ENCODE results near the gene OCA2. TPM values are rescaled to one million over a fixed set of nuclear protein-coding genes. Genes with fewer than 3 reads are reported as not detected.

The OCA2 gene
- total and polyA plus RNA-seq, 2 donors = 0.30 to 3.0 TPM

GRCh38 chr15:27990521-27991515, 108.3 kb downstream of the OCA2 start:
- Histone ChIP-seq H3K4me3 (ENCODE audit: low read depth, low read length) (no peak overlapping the region), H3K4me1 (ENCODE audit: insufficient read depth) (no peaks in the 10 kb centered on the region), H3K27ac (ENCODE audit: low read depth) (no peak overlapping the region), H3K36me3 (ENCODE audit: insufficient read depth) (no peaks in the 10 kb centered on the region)
- peak; percentile 20 for DNase-seq (ENCODE audit: extremely low spot score)
- WGBS = 55% methylated on average over 16 of the region's 16 CpGs

GRCh38 chr15:27989838-27990237, 109.3 kb downstream of the OCA2 start:
- Histone ChIP-seq H3K4me3 (ENCODE audit: low read depth, low read length) (no peak overlapping the region), H3K4me1 (ENCODE audit: insufficient read depth) (no peaks in the 10 kb centered on the region), H3K27ac (ENCODE audit: low read depth) (no peak overlapping the region), H3K36me3 (ENCODE audit: insufficient read depth) (no peaks in the 10 kb centered on the region)
- DNase-seq (ENCODE audit: extremely low spot score) = no peak
- 93% methylated on average over 4 of the region's 4 CpGs for WGBS

GRCh38 chr15:27989427-27989826, 109.7 kb downstream of the OCA2 start:
- Histone ChIP-seq H3K4me1 (ENCODE audit: insufficient read depth) (no peaks in the 10 kb centered on the region), H3K36me3 (ENCODE audit: insufficient read depth) (no peaks in the 10 kb centered on the region), H3K27ac (ENCODE audit: low read depth) (no peak overlapping the region), H3K4me3 (ENCODE audit: low read depth, low read length) (no peak overlapping the region)
- no peak for DNase-seq (ENCODE audit: extremely low spot score)
- WGBS = 91% methylated on average over 13 of the region's 13 CpGs

GRCh38 chr15:27985099-27985498, 114.0 kb downstream of the OCA2 start:
- no peak overlapping the region for H3K4me3 ChIP-seq (ENCODE audit: low read depth, low read length)
- H3K4me1 ChIP-seq (ENCODE audit: insufficient read depth) = no peaks in the 10 kb centered on the region
- 87% methylated on average over 13 of the region's 13 CpGs for WGBS
- H3K36me3 ChIP-seq (ENCODE audit: insufficient read depth) = no peaks in the 10 kb centered on the region
- no peak for DNase-seq (ENCODE audit: extremely low spot score)
- H3K27ac ChIP-seq (ENCODE audit: low read depth) = no peak overlapping the region

GRCh38 chr15:27983496-27983895, 115.6 kb downstream of the OCA2 start:
- 95% methylated on average over 9 of the region's 9 CpGs for WGBS
- Histone ChIP-seq H3K27ac (ENCODE audit: low read depth) (no peak overlapping the region), H3K4me3 (ENCODE audit: low read depth, low read length) (no peak overlapping the region), H3K4me1 (ENCODE audit: insufficient read depth) (no peaks in the 10 kb centered on the region), H3K36me3 (ENCODE audit: insufficient read depth) (no peaks in the 10 kb centered on the region)
- DNase-seq (ENCODE audit: extremely low spot score) = no peak

GRCh38 chr15:27977696-27978095, 121.4 kb downstream of the OCA2 start:
- Histone ChIP-seq H3K4me3 (ENCODE audit: low read depth, low read length) (no peak overlapping the region), H3K4me1 (ENCODE audit: insufficient read depth) (no peaks in the 10 kb centered on the region), H3K36me3 (ENCODE audit: insufficient read depth) (no peaks in the 10 kb centered on the region), H3K27ac (ENCODE audit: low read depth) (no peak overlapping the region)
- 73% methylated on average over 4 of the region's 4 CpGs for WGBS
- no peak for DNase-seq (ENCODE audit: extremely low spot score)

- no peak overlapping the region for H3K4me3 ChIP-seq (ENCODE audit: low read depth, low read length)
- H3K4me1 ChIP-seq (ENCODE audit: insufficient read depth) = no peaks in the 10 kb centered on the region
- H3K36me3 ChIP-seq (ENCODE audit: insufficient read depth) = no peaks in the 10 kb centered on the region
- DNase-seq (ENCODE audit: extremely low spot score) = no peak
- H3K27ac ChIP-seq (ENCODE audit: low read depth) = no peak overlapping the region
Measured at GRCh38 chr15:27973886-27974285, 125.2 kb downstream of the OCA2 start.

- Histone ChIP-seq H3K4me3 (ENCODE audit: low read depth, low read length) (no peak overlapping the region), H3K27ac (ENCODE audit: low read depth) (no peak overlapping the region), H3K4me1 (ENCODE audit: insufficient read depth) (no peaks in the 10 kb centered on the region), H3K36me3 (ENCODE audit: insufficient read depth) (no peaks in the 10 kb centered on the region)
- 90% methylated on average over 24 of the region's 24 CpGs for WGBS
- no peak for DNase-seq (ENCODE audit: extremely low spot score)
Measured at GRCh38 chr15:27970661-27971392, 128.3 kb downstream of the OCA2 start.

GRCh38 chr15:27967541-27967940, 131.6 kb downstream of the OCA2 start:
- WGBS = 87% methylated on average over 13 of the region's 13 CpGs
- Histone ChIP-seq H3K4me3 (ENCODE audit: low read depth, low read length) (no peak overlapping the region), H3K36me3 (ENCODE audit: insufficient read depth) (no peaks in the 10 kb centered on the region), H3K4me1 (ENCODE audit: insufficient read depth) (no peaks in the 10 kb centered on the region), H3K27ac (ENCODE audit: low read depth) (no peak overlapping the region)
- no peak for DNase-seq (ENCODE audit: extremely low spot score)

GRCh38 chr15:27965546-27965945, 133.6 kb downstream of the OCA2 start:
- whole genome bisulfite sequencing = 87% methylated on average over 6 of the region's 6 CpGs
- Histone ChIP-seq H3K4me1 (ENCODE audit: insufficient read depth) (no peaks in the 10 kb centered on the region), H3K36me3 (ENCODE audit: insufficient read depth) (no peaks in the 10 kb centered on the region), H3K27ac (ENCODE audit: low read depth) (no peak overlapping the region), H3K4me3 (ENCODE audit: low read depth, low read length) (no peak overlapping the region)
- no peak for DNase-seq (ENCODE audit: extremely low spot score)

- no peaks in the 10 kb centered on the region for H3K4me1 ChIP-seq (ENCODE audit: insufficient read depth)
- no peak overlapping the region for H3K27ac ChIP-seq (ENCODE audit: low read depth)
- H3K4me3 ChIP-seq (ENCODE audit: low read depth, low read length) = no peak overlapping the region
- WGBS = 92% methylated on average over 1 of the region's 1 CpG
- no peak for DNase-seq (ENCODE audit: extremely low spot score)
- no peaks in the 10 kb centered on the region for H3K36me3 ChIP-seq (ENCODE audit: insufficient read depth)
Measured at GRCh38 chr15:27961801-27962200, 137.3 kb downstream of the OCA2 start.

GRCh38 chr15:27958911-27959578, 140.1 kb downstream of the OCA2 start:
- WGBS = 71% methylated on average over 10 of the region's 10 CpGs
- DNase-seq (ENCODE audit: extremely low spot score) = no peak
- Histone ChIP-seq H3K4me3 (ENCODE audit: low read depth, low read length) (no peak overlapping the region), H3K27ac (ENCODE audit: low read depth) (no peak overlapping the region), H3K4me1 (ENCODE audit: insufficient read depth) (no peaks in the 10 kb centered on the region), H3K36me3 (ENCODE audit: insufficient read depth) (no peaks in the 10 kb centered on the region)

- DNase-seq (ENCODE audit: extremely low spot score) = peak; percentile 7
- WGBS = 73% methylated on average over 8 of the region's 8 CpGs
Measured at GRCh38 chr15:27956285-27956684, 142.8 kb downstream of the OCA2 start.

More at GRCh38 chr15:27956285-27956684, 142.8 kb downstream of the OCA2 start:
- Histone ChIP-seq H3K27ac (ENCODE audit: low read depth) (no peak overlapping the region), H3K36me3 (ENCODE audit: insufficient read depth) (no peaks in the 10 kb centered on the region), H3K4me1 (ENCODE audit: insufficient read depth) (no peaks in the 10 kb centered on the region), H3K4me3 (ENCODE audit: low read depth, low read length) (no peak overlapping the region)

Data from urinary bladder (tissue), 4 donors.